Tibial nerve (tissue), 3 donors: ENCODE results near the gene GNS.

Source experiments
- POLR2A ChIP-seq, 2 donors: fragments of 450-650 bp; IDR thresholded peaks; one replicate each; pipeline ENCODE4 v1.6.1; 2017; ENCODE audit warnings: antibody characterized with exemption in 2 of 2, mild to moderate bottlenecking in 2 of 2, moderate library complexity in 2 of 2
- TF ChIP-seq, protein P1 (sequence below), 5 experiments: fragments of 200-600 bp in 3 of 5; fragments of 450-650 bp in 2 of 5; sonication (generic) in 3 of 5; IDR thresholded peaks; one replicate each; pipeline ENCODE4 v1.5.1; 2016 to 2019; ENCODE audit warnings: antibody characterized with exemption in 5 of 5, mild to moderate bottlenecking in 3 of 5, moderate library complexity in 2 of 5

- TF ChIP-seq, protein P1, sequence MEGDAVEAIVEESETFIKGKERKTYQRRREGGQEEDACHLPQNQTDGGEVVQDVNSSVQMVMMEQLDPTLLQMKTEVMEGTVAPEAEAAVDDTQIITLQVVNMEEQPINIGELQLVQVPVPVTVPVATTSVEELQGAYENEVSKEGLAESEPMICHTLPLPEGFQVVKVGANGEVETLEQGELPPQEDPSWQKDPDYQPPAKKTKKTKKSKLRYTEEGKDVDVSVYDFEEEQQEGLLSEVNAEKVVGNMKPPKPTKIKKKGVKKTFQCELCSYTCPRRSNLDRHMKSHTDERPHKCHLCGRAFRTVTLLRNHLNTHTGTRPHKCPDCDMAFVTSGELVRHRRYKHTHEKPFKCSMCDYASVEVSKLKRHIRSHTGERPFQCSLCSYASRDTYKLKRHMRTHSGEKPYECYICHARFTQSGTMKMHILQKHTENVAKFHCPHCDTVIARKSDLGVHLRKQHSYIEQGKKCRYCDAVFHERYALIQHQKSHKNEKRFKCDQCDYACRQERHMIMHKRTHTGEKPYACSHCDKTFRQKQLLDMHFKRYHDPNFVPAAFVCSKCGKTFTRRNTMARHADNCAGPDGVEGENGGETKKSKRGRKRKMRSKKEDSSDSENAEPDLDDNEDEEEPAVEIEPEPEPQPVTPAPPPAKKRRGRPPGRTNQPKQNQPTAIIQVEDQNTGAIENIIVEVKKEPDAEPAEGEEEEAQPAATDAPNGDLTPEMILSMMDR (IDR thresholded peaks at IDR 0.05) = no peak
- TF ChIP-seq POLR2A (IDR thresholded peaks at IDR 0.05) = no peak
These were observed 64.8 kb downstream of the GNS start for GRCh38 chr12:64694130-64695040.
